Thyroid gland (tissue), 4 donors: ENCODE measurements around the gene PRKCQ.

Source experiments
- POLR2A ChIP-seq, 2 donors: fragments of 450-650 bp; IDR thresholded peaks; one replicate each; pipeline ENCODE4 v1.6.1; 2017; ENCODE audit warnings: antibody characterized with exemption in 2 of 2, mild to moderate bottlenecking in 2 of 2, moderate library complexity in 1 of 2
- TF ChIP-seq, protein P1 (sequence below), 6 experiments: fragments of 200-600 bp in 3 of 6; fragments of 450-650 bp in 3 of 6; sonication (generic) in 3 of 6; IDR thresholded peaks; one replicate each; pipeline ENCODE4 v1.5.1; 2016 to 2019; ENCODE audit warnings: antibody characterized with exemption in 6 of 6, mild to moderate bottlenecking in 2 of 6, inconsistent platforms in 1 of 6, moderate library complexity in 1 of 6

- TF ChIP-seq, protein P1, sequence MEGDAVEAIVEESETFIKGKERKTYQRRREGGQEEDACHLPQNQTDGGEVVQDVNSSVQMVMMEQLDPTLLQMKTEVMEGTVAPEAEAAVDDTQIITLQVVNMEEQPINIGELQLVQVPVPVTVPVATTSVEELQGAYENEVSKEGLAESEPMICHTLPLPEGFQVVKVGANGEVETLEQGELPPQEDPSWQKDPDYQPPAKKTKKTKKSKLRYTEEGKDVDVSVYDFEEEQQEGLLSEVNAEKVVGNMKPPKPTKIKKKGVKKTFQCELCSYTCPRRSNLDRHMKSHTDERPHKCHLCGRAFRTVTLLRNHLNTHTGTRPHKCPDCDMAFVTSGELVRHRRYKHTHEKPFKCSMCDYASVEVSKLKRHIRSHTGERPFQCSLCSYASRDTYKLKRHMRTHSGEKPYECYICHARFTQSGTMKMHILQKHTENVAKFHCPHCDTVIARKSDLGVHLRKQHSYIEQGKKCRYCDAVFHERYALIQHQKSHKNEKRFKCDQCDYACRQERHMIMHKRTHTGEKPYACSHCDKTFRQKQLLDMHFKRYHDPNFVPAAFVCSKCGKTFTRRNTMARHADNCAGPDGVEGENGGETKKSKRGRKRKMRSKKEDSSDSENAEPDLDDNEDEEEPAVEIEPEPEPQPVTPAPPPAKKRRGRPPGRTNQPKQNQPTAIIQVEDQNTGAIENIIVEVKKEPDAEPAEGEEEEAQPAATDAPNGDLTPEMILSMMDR (IDR thresholded peaks at IDR 0.05): no peak
- TF ChIP-seq POLR2A (IDR thresholded peaks at IDR 0.05): no peak
These were observed 6.4 kb upstream of the PRKCQ start for GRCh38 chr10:6586501-6586900.
